HG03571 (cell line): ENCODE results near the gene PROZ.

Experiments used
- ATAC-seq: cut with Tn5 transposase; IDR thresholded peaks from one replicate; pipeline ENCODE4 v1.9.1; 2021; ENCODE audit not compliant: unreplicated experiment

The PROZ gene

DNA sequence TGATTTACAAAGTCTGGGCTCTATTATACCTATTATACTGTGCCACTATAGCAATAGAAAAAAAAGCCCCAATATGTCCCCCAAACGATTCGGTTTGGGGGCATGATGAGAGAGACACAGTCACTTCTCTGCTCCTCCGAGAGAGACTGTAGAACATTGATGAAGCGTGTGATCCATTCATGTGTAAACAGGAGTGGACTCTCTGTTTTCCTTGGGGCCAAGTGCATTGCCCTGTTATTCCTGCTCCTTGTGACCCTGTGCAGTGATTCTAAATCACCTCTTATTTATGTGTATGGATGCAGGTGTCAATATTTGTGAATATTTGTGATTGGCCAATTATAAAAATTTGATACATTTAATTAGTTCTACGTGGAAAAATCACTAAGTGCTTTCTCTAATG, 18.9 kb upstream of the PROZ start:
- ATAC-seq = no peak

DNA sequence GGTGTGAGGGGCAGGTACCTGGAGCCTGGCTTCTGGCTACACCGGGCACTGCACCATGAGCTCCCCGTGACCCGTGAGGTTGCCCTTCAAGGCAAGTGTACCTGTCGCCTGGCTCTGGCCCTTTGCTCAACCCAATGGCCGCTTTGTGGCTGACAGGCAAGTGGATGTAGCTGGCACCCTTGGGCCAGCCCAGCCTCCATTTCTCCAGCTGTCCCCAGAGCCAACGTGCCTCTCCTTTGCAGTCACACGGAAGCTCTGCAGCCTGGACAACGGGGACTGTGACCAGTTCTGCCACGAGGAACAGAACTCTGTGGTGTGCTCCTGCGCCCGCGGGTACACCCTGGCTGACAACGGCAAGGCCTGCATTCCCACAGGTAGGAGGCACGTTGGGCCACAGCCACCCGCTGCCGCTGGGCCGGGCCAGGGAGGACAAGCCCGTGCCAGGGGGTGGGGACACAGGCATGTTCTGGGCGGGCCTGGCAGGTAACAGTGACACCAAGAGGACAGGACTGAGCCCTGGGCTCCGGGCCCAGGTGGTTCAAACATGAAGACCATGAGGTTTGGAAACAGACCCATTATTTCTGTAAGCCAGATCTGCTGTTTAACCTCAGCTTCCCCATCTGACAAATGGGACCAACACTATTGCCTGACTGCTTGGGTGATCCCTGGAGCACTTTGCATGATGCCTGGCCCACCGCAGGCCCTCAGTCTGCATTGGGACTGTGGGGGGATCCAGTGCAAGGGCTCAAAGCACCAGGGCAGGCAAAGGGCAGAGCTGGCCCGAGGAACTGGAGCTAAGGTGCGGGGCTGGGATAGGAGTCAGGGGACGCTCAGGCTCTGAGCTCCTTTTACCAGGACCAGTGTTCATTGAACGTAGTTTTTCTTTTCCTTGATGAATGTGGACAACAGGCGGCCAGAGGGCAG, 17.5 kb upstream of the PROZ start:
- ATAC-seq = no peak

GRCh38 chr13:113141601-113141970, 16.9 kb upstream of the PROZ start:
- no peak for ATAC-seq

- ATAC-seq = no peak
Observed at GRCh38 chr13:113142876-113143275, 15.6 kb upstream of the PROZ start.

GRCh38 chr13:113143466-113144254, 14.8 kb upstream of the PROZ start:
- no peak for ATAC-seq

DNA sequence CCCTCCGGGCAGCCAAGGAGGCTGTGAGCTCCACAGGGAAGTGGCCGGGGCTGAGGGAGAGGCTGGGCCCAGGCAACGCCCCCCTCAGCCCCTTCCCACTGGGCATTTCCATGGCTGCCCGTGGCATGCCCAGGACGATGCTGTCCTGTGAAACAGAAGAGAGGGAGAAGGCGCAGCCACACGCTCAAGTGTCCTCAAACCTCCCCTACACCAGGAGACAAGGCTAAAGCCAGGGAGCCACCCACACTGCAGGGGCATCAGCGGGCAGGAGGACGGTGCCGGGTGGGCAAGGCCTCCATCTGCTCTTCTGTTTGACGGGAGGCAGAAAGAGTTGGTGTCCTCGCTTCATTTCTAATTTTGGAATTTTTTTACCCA, 14.2 kb upstream of the PROZ start:
- no peak for ATAC-seq

DNA sequence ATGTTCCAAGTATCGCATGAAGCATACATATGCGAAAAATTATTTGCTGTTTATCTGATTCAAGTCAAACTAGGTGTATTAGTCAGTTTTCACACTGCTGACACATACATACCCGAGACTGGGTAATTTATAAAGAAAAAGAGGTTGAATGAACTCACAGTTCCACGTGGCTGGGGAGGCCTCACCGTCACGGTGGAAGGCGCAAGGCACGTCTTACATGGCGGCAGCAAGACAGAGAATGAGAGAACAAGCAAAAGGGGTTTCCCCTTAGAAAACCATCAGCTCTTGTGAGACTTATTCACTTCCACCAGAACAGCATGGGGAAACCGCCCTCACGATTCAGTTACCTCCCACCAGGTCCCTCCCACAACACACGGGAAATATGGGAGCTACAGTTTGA, 13.0 kb upstream of the PROZ start:
- no peak for ATAC-seq

GRCh38 chr13:113145911-113146598, 12.4 kb upstream of the PROZ start:
- ATAC-seq = no peak

- ATAC-seq = no peak
Observed at GRCh38 chr13:113146750-113147149, 11.7 kb upstream of the PROZ start.

DNA sequence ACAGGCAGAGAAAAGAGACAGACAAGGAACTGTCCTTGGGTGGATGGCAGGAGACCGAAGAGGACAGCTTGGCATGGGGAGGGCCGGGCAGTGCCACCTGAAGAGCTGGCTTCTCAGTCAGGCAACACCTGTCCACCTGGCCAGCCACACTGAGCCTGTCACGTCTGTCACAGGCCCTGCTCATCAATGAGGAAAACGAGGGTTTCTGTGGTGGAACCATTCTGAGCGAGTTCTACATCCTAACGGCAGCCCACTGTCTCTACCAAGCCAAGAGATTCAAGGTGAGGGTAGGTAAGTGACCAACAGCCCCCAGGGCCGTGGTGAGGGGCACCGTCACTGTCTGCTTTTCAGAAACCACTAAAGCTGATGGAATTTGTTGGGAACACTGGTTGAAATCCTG, 11.2 kb upstream of the PROZ start:
- ATAC-seq = no peak

GRCh38 chr13:113148407-113148806, 10.0 kb upstream of the PROZ start:
- no peak for ATAC-seq

DNA sequence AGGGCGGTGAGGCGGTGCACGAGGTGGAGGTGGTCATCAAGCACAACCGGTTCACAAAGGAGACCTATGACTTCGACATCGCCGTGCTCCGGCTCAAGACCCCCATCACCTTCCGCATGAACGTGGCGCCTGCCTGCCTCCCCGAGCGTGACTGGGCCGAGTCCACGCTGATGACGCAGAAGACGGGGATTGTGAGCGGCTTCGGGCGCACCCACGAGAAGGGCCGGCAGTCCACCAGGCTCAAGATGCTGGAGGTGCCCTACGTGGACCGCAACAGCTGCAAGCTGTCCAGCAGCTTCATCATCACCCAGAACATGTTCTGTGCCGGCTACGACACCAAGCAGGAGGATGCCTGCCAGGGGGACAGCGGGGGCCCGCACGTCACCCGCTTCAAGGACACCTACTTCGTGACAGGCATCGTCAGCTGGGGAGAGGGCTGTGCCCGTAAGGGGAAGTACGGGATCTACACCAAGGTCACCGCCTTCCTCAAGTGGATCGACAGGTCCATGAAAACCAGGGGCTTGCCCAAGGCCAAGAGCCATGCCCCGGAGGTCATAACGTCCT, 9.4 kb upstream of the PROZ start:
- no peak for ATAC-seq

DNA sequence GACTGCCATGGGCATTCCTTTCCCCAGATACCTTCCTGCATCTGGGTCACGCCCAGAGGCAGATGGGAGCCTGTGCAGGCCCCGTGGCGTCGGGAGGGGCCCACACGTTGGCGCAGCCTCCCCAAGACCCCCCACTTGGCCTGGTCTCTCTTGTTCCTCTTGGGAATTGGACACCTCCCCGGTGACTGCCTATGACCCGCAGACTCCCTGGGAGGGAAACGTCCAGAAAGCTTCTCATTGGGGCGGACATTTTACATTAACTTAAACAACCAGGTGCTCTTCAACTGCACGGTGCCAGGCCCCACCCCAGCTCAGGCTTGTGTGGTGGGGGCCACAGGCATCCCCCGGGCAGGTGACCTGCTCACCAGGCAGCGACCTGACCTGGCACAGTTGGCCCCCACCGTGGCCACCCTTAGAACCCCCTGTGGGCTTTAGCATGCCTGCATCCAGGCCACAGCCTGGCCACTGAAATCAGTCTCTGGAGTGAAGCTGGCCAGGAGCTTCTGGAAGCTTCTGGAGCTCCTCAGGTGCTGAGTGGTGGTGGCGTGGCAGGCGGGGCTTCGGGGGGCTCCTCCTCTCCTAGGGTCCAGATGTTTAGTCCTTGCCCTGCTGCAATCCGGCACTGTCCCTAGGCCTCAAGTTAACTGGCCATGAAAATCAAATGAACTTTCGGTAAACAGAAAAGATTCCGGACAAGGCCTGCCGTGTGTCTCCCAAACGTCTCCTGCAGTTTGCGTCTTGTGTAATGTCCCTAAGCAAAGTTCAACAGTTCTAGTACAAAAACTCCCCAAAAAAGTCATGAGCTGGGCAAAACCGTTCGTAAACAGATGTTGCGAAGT, 8.5 kb upstream of the PROZ start:
- ATAC-seq = no peak

DNA sequence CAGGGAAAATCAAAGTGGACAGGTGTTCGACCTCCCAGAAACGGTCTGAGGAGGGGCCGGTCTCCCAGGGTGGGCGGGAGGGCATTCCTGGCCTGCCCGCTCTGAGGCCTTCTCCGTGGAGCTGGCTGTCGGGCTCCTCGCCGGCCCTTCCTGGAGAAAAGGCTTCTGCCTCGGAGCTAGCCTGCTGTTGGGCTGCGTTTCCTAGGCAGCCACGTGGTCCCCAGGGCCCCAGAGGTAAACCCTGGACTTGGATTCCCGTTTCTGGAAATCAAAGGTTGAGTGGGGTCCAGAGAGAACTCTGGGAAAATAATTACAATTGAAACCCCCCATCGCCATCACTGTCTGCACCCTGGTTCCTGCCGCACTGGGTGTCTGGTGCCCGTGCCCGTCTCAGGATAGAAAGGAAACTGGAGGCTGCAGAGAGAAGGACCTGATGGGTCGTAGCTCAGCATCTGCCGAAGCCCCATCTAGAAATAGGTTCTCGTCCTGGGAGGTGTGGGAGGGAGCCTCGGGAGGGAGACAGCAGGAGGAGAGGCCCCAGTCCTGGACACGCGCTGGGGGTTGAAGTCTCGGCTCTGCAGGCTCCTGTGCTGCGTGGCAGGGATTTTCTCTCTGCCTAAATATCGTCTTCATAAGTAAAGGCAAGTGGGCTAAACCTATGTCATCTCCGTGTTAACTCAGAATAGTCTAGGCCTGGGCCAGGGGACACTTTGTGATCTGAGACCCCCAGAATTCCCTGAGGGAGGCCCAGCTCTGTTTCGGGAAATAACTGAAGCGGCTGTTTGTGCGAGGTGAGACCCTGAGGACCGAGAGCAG, 7.7 kb upstream of the PROZ start:
- no peak for ATAC-seq

GRCh38 chr13:113151745-113152690, 6.4 kb upstream of the PROZ start:
- ATAC-seq = no peak

GRCh38 chr13:113152691-113152983, 5.8 kb upstream of the PROZ start:
- ATAC-seq = no peak

DNA sequence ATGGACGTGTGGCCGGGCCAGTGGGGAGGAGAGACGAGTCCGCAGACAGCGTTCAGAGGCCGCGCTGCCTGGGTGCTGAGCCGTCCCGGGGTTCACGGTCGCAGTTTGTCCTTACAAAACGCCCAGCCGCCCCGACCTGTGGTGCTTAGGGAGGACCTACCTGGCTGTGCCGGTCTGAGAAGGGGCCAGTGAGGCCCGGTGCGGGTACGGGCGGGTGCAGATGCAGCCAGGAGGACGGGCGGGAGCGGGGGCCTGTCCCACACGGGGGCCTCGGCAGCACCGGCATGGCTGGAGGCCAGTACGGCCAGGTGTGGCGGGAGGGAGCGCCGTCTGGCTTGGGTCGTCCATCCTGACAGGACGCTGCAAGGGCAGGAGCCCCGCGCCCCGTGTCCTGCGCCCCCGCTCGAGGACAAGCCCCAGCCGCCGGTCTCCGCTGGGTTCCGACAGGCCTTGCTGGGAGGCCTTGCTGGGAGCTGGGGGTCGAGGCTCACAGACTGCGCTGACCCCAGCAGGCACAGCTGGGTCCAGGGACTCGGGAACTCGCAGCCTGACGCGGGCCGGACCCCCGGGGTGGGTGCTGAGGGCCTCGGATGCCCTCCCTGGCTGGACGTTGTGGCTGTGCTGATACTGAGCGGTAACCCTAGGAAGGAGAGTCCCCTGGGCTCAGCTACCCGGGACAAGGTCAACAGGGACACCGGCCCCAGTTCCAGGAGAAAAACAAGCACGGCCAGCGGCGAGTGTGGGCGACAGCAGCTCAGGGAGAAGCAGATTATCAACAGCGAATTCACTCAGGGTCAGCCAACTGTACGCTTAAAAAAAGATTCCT, 5.3 kb upstream of the PROZ start:
- ATAC-seq = no peak
